Neural cell (in vitro differentiated cells): ENCODE results near the gene TSPAN4. TPM values are rescaled to one million over a fixed set of nuclear protein-coding genes. Genes with fewer than 3 reads are reported as not detected.

Source experiments
- H2AFZ ChIP-seq: fragments of 200-600, 300-800 bp; sonication (generic), shearing (Covaris generic); 2 replicates; pipeline ENCODE4 v1.6.0; 2014; ENCODE audit warnings: low read depth, mild to moderate bottlenecking, antibody characterized with exemption, low read length, moderate library complexity
- H3F3A ChIP-seq: fragments of 200-600 bp; shearing (Covaris generic); 2 replicates; pipeline ENCODE4 v1.6.1; 2016; ENCODE audit warnings: mild to moderate bottlenecking, moderate library complexity, mixed read lengths, antibody characterized with exemption, low read length; ENCODE audit not compliant: insufficient read depth, poor library complexity, severe bottlenecking
- H3K27ac ChIP-seq: fragments of 200-600, 300-800 bp; sonication (generic), shearing (Covaris generic); 2 replicates; pipeline ENCODE4 v1.5.1; 2014; ENCODE audit warnings: mild to moderate bottlenecking, low read length, moderate library complexity
- H3K27me3 ChIP-seq: fragments of 300-800, 200-600 bp; sonication (generic), shearing (Covaris generic); 2 replicates; pipeline ENCODE4 v1.6.0; 2014; ENCODE audit warnings: mild to moderate bottlenecking, low read depth, low read length, moderate library complexity; ENCODE audit not compliant: insufficient read depth
- H3K36me3 ChIP-seq: fragments of 300-800, 200-600 bp; sonication (generic), shearing (Covaris generic); 2 replicates; pipeline ENCODE4 v1.5.1; 2014; ENCODE audit warnings: mild to moderate bottlenecking, antibody characterized with exemption, low read length, moderate library complexity; ENCODE audit not compliant: insufficient read depth
- H3K4me2 ChIP-seq: fragments of 300-800, 200-600 bp; sonication (generic), shearing (Covaris generic); 2 replicates; pipeline ENCODE4 v1.6.0; 2014; ENCODE audit warnings: mild to moderate bottlenecking, low read length
- H3K4me3 ChIP-seq: fragments of 300-800, 200-600 bp; sonication (generic), shearing (Covaris generic); 2 replicates; pipeline ENCODE4 v1.5.1; 2014; ENCODE audit warnings: mild to moderate bottlenecking, low read length, moderate library complexity
- H3K79me2 ChIP-seq: fragments of 200-600 bp; shearing (Covaris generic); replicated peaks from 2 replicates; pipeline ENCODE4 v1.6.0; 2014; ENCODE audit warnings: mild to moderate bottlenecking, low read length, moderate library complexity; ENCODE audit not compliant: insufficient read depth
- H3K9ac ChIP-seq: fragments of 300-800, 200-600 bp; sonication (generic), shearing (Covaris generic); 2 replicates; pipeline ENCODE4 v1.6.1; 2016; ENCODE audit warnings: mild to moderate bottlenecking, low read length, mixed read lengths
- H3K9me2 ChIP-seq: fragments of 200-600 bp; shearing (Covaris generic); 2 replicates; pipeline ENCODE4 v1.6.1; 2016; ENCODE audit warnings: mild to moderate bottlenecking, low read length, mixed read lengths; ENCODE audit not compliant: insufficient read depth
- H3K9me3 ChIP-seq: fragments of 200-600, 300-800 bp; sonication (generic), shearing (Covaris generic); 2 replicates; pipeline ENCODE4 v1.6.1; 2016; ENCODE audit warnings: mild to moderate bottlenecking, mixed run types, low read length, moderate library complexity, mixed read lengths
- H4K20me1 ChIP-seq: fragments of 200-600 bp; shearing (Covaris generic); 2 replicates; pipeline ENCODE4 v1.6.1; 2016; ENCODE audit warnings: mild to moderate bottlenecking, mixed run types; ENCODE audit not compliant: insufficient read depth
- EP300 ChIP-seq: fragments of 450-650 bp; conservative IDR thresholded peaks from 2 replicates; pipeline ENCODE4 v1.6.1; 2014; ENCODE audit warnings: antibody characterized with exemption, mild to moderate bottlenecking, moderate library complexity; ENCODE audit not compliant: poor library complexity, severe bottlenecking
- EZH2 ChIP-seq: fragments of 200-600, 300-800 bp; shearing (Covaris generic), sonication (generic); IDR thresholded peaks from 2 replicates; pipeline ENCODE4 v1.6.1; 2014; ENCODE audit warnings: antibody characterized with exemption, low read length, borderline replicate concordance, mild to moderate bottlenecking; ENCODE audit not compliant: insufficient read depth, poor library complexity, severe bottlenecking
- MXI1 ChIP-seq: fragments of 450-650 bp; conservative IDR thresholded peaks from 2 replicates; pipeline ENCODE4 v1.6.1; 2014; ENCODE audit warnings: antibody characterized with exemption, mild to moderate bottlenecking; ENCODE audit not compliant: poor library complexity, severe bottlenecking
- POLR2AphosphoS5 ChIP-seq: IDR thresholded peaks from 2 replicates; pipeline ENCODE4 v1.6.1; 2012
- RAD21 ChIP-seq: fragments of 450-650 bp; conservative IDR thresholded peaks from 2 replicates; pipeline ENCODE4 v1.6.1; 2014; ENCODE audit warnings: antibody characterized with exemption, mild to moderate bottlenecking, moderate library complexity
- SMC3 ChIP-seq: fragments of 450-650 bp; conservative IDR thresholded peaks from 2 replicates; pipeline ENCODE4 v1.6.1; 2014; ENCODE audit warnings: antibody characterized with exemption, mild to moderate bottlenecking, moderate library complexity; ENCODE audit not compliant: poor library complexity
- TAF1 ChIP-seq: IDR thresholded peaks from 2 replicates; pipeline ENCODE4 v1.6.1; 2012; ENCODE audit warnings: low read depth
- polyA plus RNA-seq: library from polyadenylated mRNA; depleted of rRNA; stranded (reverse); fragments of >200 nt; gene quantifications from 2 replicates; pipeline ENCODE4 v1.2.3, GENCODE V29; 2014
- TF ChIP-seq, protein P1 (sequence below): IDR thresholded peaks from 2 replicates; pipeline ENCODE4 v1.6.1; 2012; ENCODE audit warnings: borderline replicate concordance
- TF ChIP-seq, protein P2 (sequence below): fragments of 450-650 bp; IDR thresholded peaks from 2 replicates; pipeline ENCODE4 v1.5.1; 2014; ENCODE audit warnings: antibody characterized with exemption, mild to moderate bottlenecking, moderate library complexity; ENCODE audit not compliant: poor library complexity, severe bottlenecking

Gene TSPAN4
- polyA plus RNA-seq, 1 donor from 2014 or later: 68.1 TPM

DNA sequence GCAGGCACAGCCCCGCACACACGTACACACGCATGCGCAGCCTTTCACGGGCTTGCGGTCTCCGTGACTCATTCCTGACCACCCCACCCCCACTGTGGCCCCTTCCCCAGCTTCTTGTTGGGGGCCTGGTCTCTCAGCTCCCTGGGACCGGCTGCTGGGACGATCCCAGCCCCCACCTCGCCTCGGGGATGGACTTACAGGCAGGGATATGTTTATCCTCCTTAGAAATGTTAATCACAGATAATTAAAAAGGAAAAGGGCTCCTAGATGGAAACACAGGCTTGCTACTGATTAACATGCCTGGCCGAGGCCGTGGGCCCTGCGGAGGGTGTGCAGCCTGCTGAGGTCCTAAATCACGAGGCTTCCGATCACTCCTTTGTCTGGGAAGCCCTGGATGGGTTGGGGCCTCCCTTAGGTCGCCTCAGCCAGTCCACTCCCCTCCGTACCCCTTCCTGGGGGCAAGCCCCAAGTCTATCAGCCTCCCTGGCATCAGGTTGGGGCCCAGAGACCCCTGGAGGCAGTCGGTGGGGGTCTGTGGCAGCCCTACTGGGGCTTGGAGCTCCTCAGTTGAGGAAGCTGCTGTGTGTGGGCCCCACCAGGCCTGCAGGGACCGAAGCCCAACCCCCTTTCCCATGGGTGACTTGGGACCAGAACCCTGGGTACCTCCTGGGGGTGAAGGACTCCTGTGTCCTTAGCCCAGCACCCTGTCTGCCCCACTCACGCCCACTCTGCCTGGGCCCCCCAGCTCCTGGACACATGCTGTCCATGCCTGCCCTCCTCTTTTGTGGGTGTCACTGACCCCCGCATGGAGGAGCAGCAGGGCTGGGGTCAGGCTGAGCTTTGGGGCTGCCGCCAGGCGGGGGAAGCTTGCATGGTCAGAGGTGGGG is 20.6 kb downstream of the TSPAN4 start:
- H4K20me1 ChIP-seq: no peaks in the 10 kb centered on the region

DNA sequence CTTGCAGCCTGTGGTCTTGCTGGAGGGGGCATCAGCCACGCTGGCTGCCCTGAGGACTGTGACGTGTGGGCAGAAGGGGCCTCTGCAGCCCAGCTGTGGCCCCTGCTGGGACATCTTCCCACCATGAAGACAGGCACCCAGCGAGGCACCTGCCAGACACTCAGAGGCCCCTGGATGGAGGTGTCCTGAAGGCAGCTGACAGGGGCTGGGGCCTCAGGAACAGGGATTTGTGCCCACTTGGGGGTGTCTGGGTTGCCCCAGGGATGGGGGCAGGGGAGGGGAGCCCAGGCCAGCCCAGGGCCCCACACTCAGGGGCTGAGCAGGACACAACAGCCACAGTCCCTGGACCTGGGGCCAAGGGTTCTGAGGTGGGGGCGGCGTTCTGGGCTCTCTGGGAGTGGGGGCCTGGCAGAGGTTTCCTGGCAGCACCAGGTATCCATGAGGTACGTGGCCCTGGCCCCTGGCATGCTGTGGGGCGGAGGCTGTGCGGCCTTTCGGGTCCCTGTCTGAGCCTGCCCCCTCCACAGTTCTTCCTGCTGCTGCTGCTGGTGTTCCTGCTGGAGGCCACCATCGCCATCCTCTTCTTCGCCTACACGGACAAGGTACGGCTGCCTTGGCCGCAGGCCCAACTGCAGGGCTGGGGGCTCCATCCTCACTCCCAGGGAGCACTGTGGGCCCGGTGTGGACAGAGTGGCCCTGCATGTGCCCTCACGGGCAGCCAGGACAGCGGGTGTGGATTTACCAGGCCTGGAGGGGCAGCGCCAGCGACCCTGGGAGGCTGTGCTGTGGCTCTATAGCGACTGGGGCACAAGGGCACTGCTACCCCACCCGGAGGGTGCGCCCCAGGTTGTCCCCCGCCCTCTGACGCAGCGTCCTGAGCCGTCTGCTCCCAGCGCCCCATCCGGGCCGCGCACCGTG is 21.5 kb downstream of the TSPAN4 start:
- Histone ChIP-seq H4K20me1 (no peaks in the 10 kb centered on the region), H3K9ac (no peak overlapping the region), H3K9me3 (no peaks in the 10 kb centered on the region), H3K4me2 (no peak overlapping the region), H3K36me3 (no peaks in the 10 kb centered on the region), H2AFZ (no peak overlapping the region), H3K4me3 (no peak overlapping the region), H3F3A (no peaks in the 10 kb centered on the region), H3K27ac (no peak overlapping the region), H3K27me3 (no peaks in the 10 kb centered on the region), H3K79me2 (no peaks in the 10 kb centered on the region), H3K9me2 (no peaks in the 10 kb centered on the region)
- TF ChIP-seq MXI1: no peak
- TF ChIP-seq TAF1: no peak
- no peak for TF ChIP-seq EZH2
- no peak for TF ChIP-seq RAD21
- TF ChIP-seq POLR2AphosphoS5: no peak
- no peak for TF ChIP-seq SMC3
- no peak for TF ChIP-seq EP300
- TF ChIP-seq, protein P1, sequence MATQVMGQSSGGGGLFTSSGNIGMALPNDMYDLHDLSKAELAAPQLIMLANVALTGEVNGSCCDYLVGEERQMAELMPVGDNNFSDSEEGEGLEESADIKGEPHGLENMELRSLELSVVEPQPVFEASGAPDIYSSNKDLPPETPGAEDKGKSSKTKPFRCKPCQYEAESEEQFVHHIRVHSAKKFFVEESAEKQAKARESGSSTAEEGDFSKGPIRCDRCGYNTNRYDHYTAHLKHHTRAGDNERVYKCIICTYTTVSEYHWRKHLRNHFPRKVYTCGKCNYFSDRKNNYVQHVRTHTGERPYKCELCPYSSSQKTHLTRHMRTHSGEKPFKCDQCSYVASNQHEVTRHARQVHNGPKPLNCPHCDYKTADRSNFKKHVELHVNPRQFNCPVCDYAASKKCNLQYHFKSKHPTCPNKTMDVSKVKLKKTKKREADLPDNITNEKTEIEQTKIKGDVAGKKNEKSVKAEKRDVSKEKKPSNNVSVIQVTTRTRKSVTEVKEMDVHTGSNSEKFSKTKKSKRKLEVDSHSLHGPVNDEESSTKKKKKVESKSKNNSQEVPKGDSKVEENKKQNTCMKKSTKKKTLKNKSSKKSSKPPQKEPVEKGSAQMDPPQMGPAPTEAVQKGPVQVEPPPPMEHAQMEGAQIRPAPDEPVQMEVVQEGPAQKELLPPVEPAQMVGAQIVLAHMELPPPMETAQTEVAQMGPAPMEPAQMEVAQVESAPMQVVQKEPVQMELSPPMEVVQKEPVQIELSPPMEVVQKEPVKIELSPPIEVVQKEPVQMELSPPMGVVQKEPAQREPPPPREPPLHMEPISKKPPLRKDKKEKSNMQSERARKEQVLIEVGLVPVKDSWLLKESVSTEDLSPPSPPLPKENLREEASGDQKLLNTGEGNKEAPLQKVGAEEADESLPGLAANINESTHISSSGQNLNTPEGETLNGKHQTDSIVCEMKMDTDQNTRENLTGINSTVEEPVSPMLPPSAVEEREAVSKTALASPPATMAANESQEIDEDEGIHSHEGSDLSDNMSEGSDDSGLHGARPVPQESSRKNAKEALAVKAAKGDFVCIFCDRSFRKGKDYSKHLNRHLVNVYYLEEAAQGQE: no peak
- TF ChIP-seq, protein P2, sequence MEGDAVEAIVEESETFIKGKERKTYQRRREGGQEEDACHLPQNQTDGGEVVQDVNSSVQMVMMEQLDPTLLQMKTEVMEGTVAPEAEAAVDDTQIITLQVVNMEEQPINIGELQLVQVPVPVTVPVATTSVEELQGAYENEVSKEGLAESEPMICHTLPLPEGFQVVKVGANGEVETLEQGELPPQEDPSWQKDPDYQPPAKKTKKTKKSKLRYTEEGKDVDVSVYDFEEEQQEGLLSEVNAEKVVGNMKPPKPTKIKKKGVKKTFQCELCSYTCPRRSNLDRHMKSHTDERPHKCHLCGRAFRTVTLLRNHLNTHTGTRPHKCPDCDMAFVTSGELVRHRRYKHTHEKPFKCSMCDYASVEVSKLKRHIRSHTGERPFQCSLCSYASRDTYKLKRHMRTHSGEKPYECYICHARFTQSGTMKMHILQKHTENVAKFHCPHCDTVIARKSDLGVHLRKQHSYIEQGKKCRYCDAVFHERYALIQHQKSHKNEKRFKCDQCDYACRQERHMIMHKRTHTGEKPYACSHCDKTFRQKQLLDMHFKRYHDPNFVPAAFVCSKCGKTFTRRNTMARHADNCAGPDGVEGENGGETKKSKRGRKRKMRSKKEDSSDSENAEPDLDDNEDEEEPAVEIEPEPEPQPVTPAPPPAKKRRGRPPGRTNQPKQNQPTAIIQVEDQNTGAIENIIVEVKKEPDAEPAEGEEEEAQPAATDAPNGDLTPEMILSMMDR: no peak

More for the DNA sequence above, 20.6 kb downstream of the TSPAN4 start:
- no peak overlapping the region for H3K9ac ChIP-seq
- no peaks in the 10 kb centered on the region for H3K79me2 ChIP-seq
- H3K4me2 ChIP-seq: no peak overlapping the region
- no peaks in the 10 kb centered on the region for H3K27me3 ChIP-seq
- no peak overlapping the region for H2AFZ ChIP-seq
- no peak overlapping the region for H3K27ac ChIP-seq
- no peak overlapping the region for H3K4me3 ChIP-seq
- H3K9me2 ChIP-seq: no peaks in the 10 kb centered on the region
- H3K36me3 ChIP-seq: no peaks in the 10 kb centered on the region
- no peaks in the 10 kb centered on the region for H3K9me3 ChIP-seq
- TF ChIP-seq SMC3 (no peak), TAF1 (no peak)
- H3F3A ChIP-seq: no peaks in the 10 kb centered on the region
